ENCODE data around the gene ARID1B.

DNA sequence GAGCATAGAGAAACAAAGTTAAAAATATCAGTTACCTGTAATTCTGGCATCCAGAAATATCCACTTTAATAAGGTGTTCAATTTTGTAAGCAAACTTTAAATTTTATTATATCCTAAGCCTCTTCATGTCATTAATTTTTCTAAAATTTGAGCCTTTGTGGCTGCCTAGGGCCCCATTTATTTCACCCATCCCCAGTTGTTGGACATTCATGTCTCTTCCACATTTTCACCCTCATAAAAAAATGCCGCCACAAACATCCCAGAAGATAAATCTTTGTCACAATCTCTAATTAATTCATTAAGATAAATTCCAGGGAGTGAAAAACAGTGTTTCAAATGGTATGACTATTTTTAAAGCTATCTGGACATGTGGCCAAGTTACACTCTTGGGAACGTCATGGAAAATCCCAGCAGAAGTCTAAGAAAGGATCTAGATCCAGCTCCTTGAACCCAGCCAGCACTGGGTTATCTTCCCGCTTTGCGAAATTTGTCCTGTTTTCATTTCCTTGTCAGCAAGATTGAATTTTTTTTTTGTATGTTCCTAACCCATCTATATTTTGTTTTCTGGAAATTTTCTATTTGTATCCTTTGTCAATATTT lies 448.9 kb downstream of the ARID1B start:
- TF ChIP-seq POLR2A (IDR thresholded peaks at IDR 0.05; ENCODE audit: low read depth, low read length) (no peak), FOS (IDR thresholded peaks at IDR 0.05; ENCODE audit: low read depth, low read length) (no peak), RAD21 (IDR thresholded peaks at IDR 0.05; ENCODE audit: low read length) (no peak), CTCF (conservative IDR thresholded peaks at IDR 0.05; ENCODE audit: low read depth, low read length) (no peak), RFX5 (IDR thresholded peaks at IDR 0.05; ENCODE audit: low read depth, low read length) (no peak), USF2 (IDR thresholded peaks at IDR 0.05; ENCODE audit: low read depth, low read length) (peak; percentile 31; the same call in 1 of the 2 replicates), CEBPB (IDR thresholded peaks at IDR 0.05; ENCODE audit: low read depth, low read length) (no peak), SMC3 (IDR thresholded peaks at IDR 0.05; ENCODE audit: low read depth, low read length) (no peak), RCOR1 (IDR thresholded peaks at IDR 0.05; ENCODE audit: insufficient replicate concordance, low read length) (no peak), ELK1 (IDR thresholded peaks at IDR 0.05; ENCODE audit: borderline replicate concordance, low read depth, low read length) (no peak), CHD1 (IDR thresholded peaks at IDR 0.05; ENCODE audit: low read depth, low read length) (no peak), MXI1 (IDR thresholded peaks at IDR 0.05; ENCODE audit: borderline replicate concordance, low read depth, low read length) (no peak), MAFK (IDR thresholded peaks at IDR 0.05; ENCODE audit: low read depth, low read length) (no peak), MAZ (IDR thresholded peaks at IDR 0.05; ENCODE audit: borderline replicate concordance, low read depth, low read length) (no peak)

Measured in IMR-90 (cell line).